MG63 (cell line): ENCODE results near the gene SPDYE17. TPM values are rescaled to one million over a fixed set of nuclear protein-coding genes. Genes with fewer than 3 reads are reported as not detected.
"Not testable (repeated sequence)": the region's sequence is repeated elsewhere in the genome, so short reads cannot be mapped to it uniquely, and the experiment has no call there.

Source experiments
- DNase-seq: peaks from one replicate; pipeline ENCODE4 v3.0.0-alpha.2; 2020
- H3K27me3 ChIP-seq: fragments of 250-450 bp; sonication (Bioruptor Pico); 2 replicates; pipeline ENCODE4 v1.5.1; 2020; ENCODE audit warnings: mild to moderate bottlenecking, moderate library complexity
- H3K36me3 ChIP-seq: fragments of 250-450 bp; sonication (Bioruptor Pico); 2 replicates; pipeline ENCODE4 v1.5.1; 2020; ENCODE audit warnings: mild to moderate bottlenecking, moderate library complexity
- H3K4me3 ChIP-seq: fragments of 250-450 bp; sonication (Bioruptor Pico); 2 replicates; pipeline ENCODE4 v1.5.1; 2020; ENCODE audit warnings: mild to moderate bottlenecking, moderate library complexity
- H3K9me3 ChIP-seq: fragments of 250-450 bp; sonication (Bioruptor Pico); 2 replicates; pipeline ENCODE4 v1.5.1; 2020; ENCODE audit warnings: mild to moderate bottlenecking, moderate library complexity
- total RNA-seq: library from RNA; depleted of rRNA; stranded (reverse); fragments of >200 nt; shearing (Covaris generic); gene quantifications from 2 replicates; pipeline ENCODE4 v1.2.3, GENCODE V29; 2014; ENCODE audit warnings: low replicate concordance; rRNA removed

SPDYE17 gene, protein sequence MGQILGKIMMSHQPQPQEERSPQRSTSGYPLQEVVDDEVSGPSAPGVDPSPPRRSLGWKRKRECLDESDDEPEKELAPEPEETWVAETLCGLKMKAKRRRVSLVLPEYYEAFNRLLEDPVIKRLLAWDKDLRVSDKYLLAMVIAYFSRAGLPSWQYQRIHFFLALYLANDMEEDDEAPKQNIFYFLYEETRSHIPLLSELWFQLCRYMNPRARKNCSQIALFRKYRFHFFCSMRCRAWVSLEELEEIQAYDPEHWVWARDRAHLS
- total RNA-seq, result not detected in 2 replicates

DNA sequence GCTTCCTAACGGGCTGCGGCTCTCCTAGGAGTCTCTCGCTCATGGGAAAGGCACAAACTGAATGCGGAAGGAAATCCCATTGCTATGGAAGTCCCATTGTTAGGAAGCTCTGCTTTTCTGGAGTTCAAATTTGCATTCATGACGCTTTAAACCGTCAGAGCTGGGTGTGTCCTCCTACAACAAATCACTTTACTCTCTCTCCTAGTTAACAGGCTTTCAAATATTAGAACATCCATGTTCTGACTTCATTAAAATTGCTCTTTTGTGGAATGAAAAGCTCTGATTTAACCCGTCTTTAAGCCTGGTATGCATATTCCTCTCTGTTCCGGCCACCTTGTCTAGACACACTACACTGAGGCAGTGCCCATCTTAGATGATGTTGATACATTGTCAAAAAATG lies at the start of gene SPDYE17:
SPDYE17 (minus strand) TSS at position 101 of the 400 bp plus-strand sequence. CDS start 1,791 bp downstream, outside the sequence.
- not testable (repeated sequence) for H3K9me3 ChIP-seq, DNase-seq, H3K27me3 ChIP-seq, H3K36me3 ChIP-seq, H3K4me3 ChIP-seq

DNA sequence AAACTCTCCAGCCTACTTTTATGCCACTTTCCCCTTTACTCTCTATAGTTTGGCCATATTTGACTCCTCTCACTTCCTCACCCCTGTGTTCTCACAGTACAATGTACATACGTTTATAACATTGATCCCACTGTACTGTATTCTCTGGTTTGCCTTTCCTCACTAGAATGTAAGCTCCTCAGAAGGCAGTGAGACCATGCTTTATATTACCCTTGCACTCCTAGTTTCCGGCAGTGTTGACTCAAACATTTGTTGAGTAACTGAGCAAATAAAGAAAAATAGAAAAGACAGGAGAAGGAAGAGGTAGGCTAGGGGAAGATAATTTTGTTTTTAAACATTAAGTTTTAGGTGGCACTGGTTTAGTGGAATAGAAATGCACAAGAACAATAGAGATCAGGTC lies 48.1 kb upstream of the SPDYE17 start:
- H3K9me3 ChIP-seq, H3K36me3 ChIP-seq, DNase-seq, H3K4me3 ChIP-seq, H3K27me3 ChIP-seq: not testable (repeated sequence)

DNA sequence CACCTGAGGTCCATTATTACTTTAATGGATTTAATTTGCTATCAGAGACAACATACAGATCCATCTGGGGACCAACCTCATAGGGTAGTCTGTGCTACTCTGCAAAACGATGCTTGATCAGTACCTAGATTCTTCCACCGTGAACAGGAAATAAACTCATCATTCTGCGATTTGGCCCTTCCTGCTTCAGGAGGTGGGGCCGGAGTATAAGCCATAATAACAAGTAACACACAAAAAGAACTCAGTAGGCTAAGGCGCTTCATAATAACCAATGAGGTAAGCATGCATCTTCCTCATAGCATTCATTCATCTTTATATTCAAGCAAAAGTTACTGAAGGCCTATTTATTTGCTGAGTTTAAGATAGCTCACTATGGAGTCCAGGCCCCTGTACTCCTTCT lies 47.5 kb upstream of the SPDYE17 start:
- H3K4me3 ChIP-seq, H3K9me3 ChIP-seq, H3K36me3 ChIP-seq, H3K27me3 ChIP-seq, DNase-seq: not testable (repeated sequence)

DNA sequence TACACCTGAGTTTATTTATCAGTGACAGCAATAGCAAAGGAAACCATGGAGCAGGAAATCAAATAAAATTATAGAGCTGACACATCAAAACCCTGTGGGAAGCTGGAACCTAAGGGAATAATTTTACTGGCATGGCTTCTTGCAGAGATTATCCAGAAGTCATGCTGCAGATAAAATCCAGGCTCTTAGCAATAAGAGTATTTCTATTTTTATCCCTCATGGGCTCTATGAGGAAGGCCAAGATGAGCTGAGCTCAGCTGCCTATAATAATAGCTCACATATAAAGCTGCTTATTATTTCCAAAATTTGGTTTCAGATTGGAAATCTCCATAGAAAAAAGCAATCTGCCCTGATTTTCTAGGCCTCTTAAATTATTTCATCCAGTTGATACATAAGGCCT lies 47.0 kb upstream of the SPDYE17 start:
- DNase-seq, H3K9me3 ChIP-seq, H3K4me3 ChIP-seq, H3K36me3 ChIP-seq, H3K27me3 ChIP-seq: not testable (repeated sequence)

DNA sequence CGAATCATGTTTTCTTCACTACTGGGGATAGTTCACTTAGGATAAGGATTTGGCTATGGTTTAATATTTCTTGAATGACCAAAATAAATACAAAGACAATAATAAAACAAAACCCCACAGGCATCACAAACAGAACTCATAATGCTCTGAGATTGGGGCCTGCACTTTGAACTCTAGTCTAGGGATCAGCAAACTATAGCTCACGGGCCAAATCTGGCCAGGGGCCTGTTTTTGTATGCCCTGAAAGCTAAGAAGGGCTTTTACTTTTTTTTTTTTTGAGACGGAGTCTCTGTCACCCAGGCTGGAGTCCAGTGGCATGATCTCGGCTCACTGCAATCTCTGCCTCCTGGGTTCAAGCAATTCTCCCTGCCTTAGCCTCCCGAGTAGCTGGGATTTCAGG lies 44.9 kb upstream of the SPDYE17 start:
- DNase-seq, H3K4me3 ChIP-seq: not testable (repeated sequence)

DNA sequence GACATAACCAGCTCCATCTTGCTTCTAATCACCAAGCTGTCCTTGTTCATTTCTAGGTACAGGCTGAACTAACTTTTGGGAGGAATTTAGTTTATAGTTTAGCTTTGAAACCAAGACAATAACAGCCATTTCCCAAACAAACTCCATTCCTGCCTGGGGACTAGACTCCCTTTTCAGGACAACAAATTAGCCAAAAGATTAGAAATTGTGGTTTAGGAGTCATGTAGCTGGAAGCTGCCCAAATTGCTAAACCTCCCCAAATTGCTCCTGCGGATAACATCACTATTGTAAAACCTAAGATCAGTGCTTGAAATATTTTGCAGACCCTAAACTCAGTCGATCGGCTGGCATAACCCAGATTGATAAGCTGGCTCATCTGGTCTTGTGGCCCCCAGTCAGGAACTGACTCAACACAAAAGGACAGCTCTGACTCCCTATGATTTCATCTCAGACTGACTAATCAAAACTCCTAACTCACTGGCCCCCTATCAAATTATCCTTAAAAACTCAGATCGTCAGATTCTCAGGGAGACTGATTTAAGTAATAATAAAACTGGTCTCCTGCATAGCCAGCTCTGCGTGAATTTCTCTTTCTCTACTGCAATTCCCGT lies 42.7 kb upstream of the SPDYE17 start:
- not testable (repeated sequence) for H3K27me3 ChIP-seq, DNase-seq, H3K36me3 ChIP-seq, H3K9me3 ChIP-seq, H3K4me3 ChIP-seq

More for the DNA sequence above, 44.9 kb upstream of the SPDYE17 start:
- not testable (repeated sequence) for H3K9me3 ChIP-seq, H3K27me3 ChIP-seq, H3K36me3 ChIP-seq

DNA sequence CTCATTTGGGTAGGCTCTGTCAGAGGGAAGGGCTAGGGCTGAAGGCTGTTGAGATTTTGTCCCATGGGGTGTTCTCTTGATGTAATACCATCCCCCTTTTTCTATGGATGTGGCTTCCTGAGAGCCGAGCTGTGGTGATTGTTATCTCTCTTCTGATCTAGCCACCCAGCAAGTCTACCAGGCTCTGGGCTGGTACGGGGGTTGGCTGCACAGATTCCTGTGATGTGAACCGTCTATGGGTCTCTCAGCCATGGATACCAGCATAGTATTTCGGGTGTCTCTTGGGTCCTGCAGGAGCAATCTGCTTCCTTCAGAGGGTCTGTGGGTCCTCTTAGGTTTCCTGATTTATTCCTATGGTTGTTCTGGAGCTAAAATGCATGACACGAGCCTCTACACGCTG lies 38.9 kb upstream of the SPDYE17 start:
- H3K9me3 ChIP-seq, H3K4me3 ChIP-seq, DNase-seq, H3K36me3 ChIP-seq, H3K27me3 ChIP-seq: not testable (repeated sequence)

DNA sequence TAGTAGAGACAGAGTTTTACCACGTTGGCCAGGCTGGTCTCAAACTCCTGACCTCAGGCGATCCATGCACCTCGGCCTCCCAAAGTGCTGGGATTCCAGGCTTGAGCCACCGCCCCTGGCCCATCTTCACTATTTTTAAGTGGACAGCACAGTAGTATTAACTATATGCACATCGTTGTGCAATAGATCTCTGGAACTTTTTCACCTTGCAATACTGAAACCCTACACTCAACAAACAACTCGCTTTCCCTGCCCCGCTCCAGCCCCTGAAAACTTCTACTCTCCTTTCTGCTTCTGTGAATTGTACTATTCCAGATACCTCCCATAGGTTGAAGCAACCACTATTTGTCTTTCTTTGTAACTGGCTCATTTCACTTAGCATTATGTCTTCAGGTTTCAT lies 33.7 kb upstream of the SPDYE17 start:
- H3K27me3 ChIP-seq, H3K4me3 ChIP-seq, H3K9me3 ChIP-seq, H3K36me3 ChIP-seq, DNase-seq: not testable (repeated sequence)

DNA sequence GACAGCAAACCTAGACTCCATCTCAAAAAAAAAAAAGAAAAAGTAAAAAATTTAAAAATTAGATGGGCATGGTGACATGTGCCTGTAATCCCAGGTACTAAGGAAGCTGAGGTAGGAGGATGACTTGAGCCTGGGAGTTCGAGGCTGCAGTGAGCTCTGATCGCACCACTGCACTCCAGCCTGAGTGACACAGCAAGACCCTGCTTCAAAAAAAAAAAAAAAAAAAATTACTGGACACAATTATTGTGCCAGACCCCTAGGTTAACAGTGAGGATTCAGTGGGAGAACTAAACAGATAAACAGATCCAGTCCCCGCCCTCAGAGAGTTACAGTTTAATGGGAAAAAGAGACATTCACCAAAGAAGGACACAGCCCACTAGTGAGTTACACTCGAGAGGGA lies 31.6 kb upstream of the SPDYE17 start:
- DNase-seq, H3K4me3 ChIP-seq, H3K27me3 ChIP-seq: not testable (repeated sequence)

DNA sequence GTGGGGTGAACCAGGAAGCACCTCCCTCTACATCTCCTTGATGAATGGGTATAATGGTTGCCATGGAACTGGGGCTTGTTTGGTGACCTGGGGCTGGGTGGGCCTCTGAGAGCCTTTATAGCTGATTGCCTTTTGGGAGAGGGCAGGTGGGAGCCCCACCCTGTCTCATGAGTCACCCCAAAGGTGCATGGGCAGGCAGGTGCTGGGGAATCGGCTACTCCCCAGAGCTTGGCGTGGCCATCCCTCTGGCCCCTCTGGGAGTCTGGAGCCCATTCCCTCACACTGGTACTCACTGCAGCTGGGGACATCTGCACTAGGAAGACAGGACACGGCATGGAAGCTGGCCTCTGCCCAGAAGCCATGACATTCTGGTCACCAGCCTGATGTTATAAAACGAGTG lies 30.4 kb upstream of the SPDYE17 start, which contains the start of gene SPDYE18:
SPDYE18 (minus strand) TSS at position 2 of the 400 bp plus-strand sequence. CDS start 2,046 bp downstream, outside the sequence.
- not testable (repeated sequence) for H3K27me3 ChIP-seq, H3K9me3 ChIP-seq, DNase-seq, H3K36me3 ChIP-seq, H3K4me3 ChIP-seq

More for the DNA sequence above, 31.6 kb upstream of the SPDYE17 start:
- H3K9me3 ChIP-seq, H3K36me3 ChIP-seq: not testable (repeated sequence)

DNA sequence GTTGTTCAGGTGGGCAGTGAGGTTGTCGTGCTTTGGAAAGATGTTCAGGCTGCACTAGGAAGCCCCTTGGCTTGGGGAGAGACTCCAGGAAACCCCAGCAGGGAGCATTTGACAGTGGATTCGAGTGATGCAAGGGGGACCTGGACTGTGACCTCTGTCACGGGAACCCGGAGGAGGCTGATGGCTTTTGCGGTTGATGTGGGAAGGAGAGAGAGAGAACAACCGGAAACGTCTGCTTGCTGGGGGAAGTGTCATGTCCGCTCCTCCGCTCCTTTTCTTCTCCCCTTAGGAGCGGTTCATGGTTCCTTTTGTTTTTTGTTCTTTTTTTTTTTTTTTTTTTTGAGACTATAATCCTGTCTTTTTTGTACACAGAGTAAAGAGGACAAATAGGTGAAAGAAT lies 5.8 kb downstream of the SPDYE17 start:
- not testable (repeated sequence) for DNase-seq, H3K36me3 ChIP-seq, H3K27me3 ChIP-seq, H3K4me3 ChIP-seq, H3K9me3 ChIP-seq

DNA sequence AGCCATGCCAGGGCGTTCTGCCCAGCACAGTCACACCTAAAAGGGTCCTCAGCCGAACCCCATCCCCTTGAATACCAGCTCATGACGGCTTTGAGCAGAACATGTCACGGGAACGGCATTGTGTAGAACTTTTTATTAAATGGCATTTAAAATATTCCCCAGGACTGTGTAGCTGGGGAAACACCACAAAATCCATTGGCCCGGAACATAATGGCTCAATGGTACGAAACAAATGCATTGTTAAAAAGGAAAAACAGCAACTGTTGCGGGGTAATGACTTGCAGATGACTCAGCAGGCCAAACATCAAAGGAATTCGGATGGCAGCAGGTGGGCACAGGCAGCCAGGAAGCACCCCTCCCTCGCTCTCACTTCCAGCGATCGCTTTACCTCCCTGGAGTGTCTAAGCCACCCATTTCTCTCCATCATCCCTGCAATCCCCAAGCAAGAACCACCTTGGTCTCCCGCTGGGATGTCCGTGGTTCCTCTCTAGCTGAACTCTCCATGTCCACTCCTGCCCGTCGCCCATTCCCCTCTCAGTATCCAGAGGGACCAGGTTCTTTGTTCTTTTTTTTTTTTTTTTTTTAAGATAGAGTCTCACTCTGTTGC lies 22.0 kb downstream of the SPDYE17 start:
- H3K9me3 ChIP-seq, DNase-seq, H3K4me3 ChIP-seq, H3K27me3 ChIP-seq, H3K36me3 ChIP-seq: not testable (repeated sequence)

DNA sequence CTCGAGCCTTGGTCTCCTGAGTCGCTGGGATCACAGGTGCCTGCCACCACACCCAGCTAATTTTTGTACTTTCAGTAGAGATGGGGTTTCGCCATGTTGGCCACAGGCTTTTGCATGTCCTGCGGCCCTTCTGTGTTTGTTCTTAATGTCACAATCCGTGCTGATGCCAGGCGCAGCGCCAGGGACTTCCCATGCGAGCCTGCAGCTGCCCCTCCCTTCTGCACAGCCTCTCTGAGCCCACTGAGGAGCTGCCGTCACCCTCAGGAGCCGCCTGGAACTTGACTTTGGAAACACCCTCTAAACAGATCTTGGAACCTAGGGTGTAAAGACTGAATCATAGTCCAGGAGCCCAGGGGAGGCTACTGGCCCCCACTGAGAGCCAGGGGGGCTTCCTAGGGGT lies 24.2 kb downstream of the SPDYE17 start:
- not testable (repeated sequence) for H3K9me3 ChIP-seq, DNase-seq, H3K4me3 ChIP-seq, H3K27me3 ChIP-seq, H3K36me3 ChIP-seq

DNA sequence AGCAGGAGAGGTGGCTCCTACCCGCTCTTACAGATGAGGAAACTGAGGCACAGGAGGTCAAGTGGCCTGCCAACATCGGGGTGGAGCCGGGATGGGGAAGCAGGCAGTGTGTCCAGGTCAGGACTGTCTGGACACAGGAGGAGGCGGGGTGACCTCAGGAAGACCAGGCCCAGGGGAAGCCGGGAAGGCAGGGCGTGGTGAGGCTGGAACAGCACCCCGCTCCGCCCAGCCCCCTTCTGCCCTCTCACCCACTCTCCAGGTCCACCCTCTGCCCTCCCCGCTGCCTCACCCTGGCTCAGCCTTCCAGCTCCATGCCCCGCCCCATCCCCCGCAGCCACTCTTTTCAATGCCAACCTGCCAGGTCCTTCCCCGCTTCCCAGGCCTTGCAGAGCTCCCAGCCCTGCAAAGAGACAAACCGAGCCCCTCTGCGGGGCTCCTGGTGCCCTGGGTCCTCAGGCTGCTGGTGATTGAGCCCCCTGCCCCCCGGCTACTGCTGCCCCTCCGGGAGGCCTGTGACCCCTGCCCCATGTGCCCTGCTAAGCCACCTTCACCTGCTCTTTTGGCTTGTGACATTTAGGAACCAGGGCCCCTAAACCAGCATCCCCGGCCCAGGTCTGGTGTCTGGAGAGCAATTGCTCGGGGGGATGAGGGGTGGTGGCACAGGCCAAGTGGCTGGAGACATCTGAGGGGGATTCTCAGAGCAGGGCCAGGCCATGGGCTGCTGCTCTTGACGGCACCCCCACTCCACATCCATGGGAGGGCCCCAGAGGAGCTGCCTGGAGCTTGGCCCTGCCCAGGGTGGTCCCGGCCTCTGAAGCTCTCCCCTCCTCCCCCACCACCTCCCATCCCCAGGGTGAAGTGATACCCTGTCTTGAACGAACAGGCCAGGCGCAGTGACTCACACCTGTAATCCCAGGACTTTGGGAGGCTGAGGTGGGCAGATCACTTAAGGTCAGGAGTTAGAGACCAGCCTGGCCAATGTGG lies 25.7 kb downstream of the SPDYE17 start:
- H3K4me3 ChIP-seq, H3K36me3 ChIP-seq, DNase-seq, H3K9me3 ChIP-seq, H3K27me3 ChIP-seq: not testable (repeated sequence)

DNA sequence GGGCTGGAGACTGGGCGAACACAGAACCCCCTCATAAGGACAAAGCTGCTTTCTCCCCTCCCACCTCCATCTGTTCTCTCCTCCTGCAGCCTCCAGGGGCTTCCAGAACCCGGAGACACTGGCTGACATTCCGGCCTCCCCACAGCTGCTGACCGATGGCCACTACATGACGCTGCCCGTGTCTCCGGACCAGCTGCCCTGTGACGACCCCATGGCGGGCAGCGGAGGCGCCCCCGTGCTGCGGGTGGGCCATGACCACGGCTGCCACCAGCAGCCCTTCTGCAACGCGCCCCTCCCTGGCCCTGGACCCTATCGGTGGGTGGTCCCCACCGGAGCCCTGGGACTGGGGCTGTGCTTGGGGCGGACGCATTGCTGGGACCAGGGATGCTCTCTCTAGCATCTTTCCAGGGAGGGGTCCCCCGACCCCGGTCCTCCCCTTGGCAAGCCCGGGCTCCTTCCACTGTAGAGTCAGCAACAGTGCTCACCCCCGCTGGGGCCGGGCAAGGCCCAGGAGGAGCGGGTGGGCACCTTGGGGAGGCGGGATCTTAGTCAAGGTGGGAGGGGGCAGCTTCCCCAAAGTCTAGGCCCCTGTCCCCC lies 26.6 kb downstream of the SPDYE17 start:
- not testable (repeated sequence) for DNase-seq, H3K9me3 ChIP-seq, H3K36me3 ChIP-seq, H3K4me3 ChIP-seq, H3K27me3 ChIP-seq

DNA sequence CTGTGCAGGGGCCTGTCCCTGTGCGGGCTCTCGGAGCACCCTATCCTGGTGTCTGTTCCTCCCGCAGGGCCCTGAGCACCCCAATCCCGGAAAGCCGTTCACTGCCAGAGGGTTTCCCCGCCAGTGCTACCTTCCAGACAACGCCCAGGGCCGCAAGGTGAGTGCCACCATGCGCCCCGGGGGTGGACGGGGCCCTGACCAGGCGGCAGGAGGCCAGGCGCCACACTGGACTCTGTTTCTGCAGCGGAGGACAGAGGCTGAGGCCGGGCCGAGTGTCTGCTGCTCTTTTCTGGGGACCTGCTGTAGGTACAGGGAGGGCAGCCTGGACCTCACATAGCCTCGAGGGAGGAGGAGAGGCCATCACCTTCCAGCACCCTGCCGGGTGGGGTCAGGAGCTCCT lies 28.0 kb downstream of the SPDYE17 start:
- DNase-seq, H3K36me3 ChIP-seq, H3K4me3 ChIP-seq, H3K9me3 ChIP-seq, H3K27me3 ChIP-seq: not testable (repeated sequence)
